GM21423 (cell line): ENCODE data around the gene NDUFA11.
A peak's percentile ranks its signal among the peaks of the same experiment; 100 is the strongest.

ENCODE experiments used
- ATAC-seq: cut with Tn5 transposase; IDR thresholded peaks from one replicate; pipeline ENCODE4 v1.9.1; 2021; ENCODE audit warnings: mild to moderate bottlenecking, moderate library complexity; ENCODE audit not compliant: unreplicated experiment

The NDUFA11 gene

DNA sequence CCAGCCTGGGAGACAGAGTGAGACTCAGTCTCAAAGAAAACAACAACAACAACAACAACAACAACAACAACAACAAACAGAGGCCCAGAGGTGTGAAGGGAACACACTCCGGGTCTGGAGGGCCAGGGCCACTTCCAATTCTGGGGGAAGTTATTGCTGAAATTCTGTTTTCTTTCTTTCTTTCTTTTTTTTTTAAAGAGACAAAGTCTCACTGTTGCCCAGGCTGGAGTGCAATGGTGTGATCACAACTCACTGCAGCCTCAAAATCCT is 7.0 kb upstream of the NDUFA11 start:
- ATAC-seq: no peak

DNA sequence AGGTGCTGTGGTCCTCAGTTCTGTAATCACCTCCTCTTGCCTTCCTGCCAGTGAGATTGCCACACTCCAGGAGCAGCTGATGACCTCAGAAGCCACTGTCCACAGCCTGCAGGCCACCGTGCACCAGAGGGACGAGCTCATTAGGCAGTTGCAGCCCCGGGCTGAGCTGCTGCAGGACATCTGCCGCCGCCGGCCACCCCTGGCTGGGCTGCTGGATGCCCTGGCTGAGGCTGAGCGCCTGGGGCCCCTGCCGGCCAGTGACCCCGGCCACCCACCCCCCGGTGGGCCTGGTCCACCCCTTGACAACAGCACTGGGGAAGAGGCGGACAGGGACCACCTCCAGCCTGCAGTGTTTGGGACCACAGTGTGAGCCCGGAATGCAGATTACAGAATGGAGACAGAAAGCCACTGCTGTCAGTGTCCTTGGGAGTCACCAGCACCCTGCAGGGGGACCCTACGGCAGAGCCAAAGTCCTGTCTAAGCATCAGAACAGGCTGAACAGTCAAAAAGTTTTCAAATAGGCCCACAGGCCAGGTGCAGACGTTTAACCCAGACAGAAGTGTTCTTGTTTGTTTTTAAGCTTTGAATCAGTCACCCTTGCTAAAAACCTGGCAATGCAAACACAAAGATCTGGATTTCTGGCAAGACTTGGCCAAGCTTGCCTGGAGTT is 5.3 kb upstream of the NDUFA11 start:
- no peak for ATAC-seq

DNA sequence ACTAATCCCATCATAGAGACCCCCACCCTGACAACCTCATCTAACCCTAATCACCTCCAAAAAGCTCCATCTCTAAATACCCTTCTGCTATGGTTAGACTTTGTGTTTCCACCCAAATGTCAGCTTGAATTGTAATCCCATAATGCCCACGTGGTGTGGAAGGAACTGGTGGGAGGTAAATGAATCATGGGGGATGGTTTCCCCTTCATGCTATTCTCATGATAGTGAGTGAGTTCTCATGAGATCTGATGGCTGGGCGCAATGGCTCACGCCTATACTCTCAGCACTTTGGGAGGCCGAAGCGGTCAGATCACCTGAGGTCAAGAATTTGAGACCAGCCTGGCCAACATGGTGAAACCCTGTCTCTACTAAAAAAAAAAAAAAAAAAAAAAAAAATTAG is 3.7 kb upstream of the NDUFA11 start:
- ATAC-seq: no peak

DNA sequence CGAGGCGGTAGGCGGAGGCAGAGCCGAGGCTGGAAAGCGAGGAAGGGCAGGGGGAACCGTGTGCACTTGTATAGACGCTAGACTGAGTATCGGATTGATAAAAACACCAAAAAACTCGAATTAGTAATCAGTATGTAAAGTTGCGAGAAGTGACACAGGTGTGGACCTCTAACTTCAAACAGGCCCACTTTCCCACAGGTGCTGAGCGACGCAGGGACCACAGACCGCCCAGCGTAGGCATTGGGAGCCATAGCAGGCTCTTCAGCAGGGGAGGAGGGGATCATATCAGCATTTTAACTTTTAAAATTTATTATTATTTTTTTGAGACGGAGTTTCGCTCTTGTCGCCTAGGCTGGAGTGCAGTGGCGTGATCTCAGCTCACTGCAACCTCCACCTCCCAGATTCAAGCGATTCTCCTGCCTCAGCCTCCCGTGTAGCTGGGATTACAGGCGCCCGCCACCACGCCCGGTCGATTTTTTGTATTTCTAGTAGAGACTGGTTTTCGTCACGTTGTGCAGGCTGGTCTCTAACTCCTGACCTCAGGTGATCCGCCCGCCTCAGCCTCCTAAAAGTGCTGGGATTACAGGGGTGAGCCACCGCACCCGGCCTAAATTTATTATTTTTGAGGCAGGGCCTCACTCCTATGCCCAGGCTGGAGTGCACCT is 1.7 kb upstream of the NDUFA11 start:
- ATAC-seq: no peak

DNA sequence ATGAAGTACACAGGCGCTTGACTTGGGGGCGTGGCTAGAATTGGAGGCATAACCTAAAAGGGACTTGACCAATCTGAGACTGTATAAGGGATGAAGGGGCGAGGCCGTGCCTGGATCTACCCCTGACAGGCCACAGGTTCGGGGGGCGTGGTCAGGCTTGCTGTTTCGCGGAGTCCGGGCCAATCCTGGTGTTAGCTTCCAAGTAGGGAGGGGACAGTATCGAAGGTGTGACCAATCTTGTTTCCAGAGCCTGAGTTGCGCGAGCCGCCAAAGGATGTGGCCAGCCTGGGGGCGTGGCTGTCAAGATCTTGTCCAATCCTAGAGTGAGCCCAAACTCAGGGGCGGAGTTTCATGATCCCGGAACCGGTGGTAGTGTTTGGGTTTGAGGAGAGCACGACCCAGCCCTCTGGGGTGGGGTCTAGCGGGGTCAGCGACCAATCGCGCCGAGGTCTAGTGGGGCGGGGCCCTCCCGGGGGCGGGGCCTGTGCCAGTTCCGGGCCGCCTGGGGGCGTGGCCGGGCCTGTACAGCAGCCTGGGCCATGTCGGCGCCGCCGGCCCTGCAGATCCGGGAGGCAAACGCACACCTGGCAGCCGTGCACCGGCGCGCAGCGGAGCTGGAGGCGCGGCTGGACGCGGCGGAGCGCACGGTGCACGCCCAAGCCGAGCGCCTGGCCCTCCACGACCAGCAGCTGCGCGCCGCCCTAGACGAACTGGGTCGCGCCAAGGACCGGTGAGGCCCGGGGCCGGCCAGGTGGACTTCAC is 943 bp upstream of the NDUFA11 start, which contains the start of gene VMAC:
VMAC (plus strand) TSS at position 521 of the 762 bp plus-strand sequence; CDS start at position 540, 19 bp downstream.
- peak; percentile 81 for ATAC-seq

DNA sequence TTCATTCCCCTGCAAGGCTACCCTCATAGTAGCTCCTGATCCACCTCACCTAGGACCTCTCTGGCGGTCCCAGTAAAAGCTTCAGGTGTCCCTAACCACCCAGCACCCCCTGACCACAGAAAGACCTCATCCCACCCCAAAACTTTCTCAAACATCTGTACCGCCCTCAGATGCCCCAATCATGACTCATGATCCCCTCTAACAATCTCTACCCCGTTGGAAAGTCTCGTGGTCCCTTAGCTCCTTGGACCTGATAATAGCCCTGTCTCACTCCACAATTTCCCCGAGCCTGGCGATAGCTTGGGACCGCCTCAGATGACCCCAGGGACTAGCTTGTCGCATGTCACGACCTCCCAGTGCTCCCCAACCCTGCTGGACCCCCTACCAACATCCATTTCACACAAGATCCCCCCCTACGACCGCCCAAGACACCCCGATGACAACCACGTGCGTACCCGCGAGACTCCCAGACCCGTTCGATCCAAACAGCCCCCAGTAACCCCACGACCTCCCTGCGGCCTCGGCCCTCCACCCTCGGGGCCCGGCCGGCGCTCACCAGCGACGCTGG is 450 bp downstream of the NDUFA11 start:
- no peak for ATAC-seq

DNA sequence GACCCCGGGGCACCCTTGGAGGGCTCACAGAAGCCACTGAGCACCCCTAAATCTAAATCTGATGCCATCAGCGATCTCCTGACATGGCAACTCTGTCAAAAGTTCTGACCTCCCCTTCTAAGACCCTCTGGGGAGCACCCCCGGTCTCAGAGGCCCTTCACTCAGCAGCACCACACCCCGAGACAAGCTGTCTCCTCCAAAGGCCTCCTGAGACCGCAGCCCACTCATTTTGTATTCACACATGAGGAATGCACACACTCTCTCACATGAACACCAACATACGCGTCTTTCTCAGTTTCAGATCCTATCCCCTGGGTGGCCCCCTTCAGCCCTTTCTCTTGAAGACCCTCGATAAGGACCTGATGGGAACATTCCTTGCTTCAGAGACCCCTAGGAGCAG is 2.6 kb downstream of the NDUFA11 start:
- ATAC-seq: no peak

DNA sequence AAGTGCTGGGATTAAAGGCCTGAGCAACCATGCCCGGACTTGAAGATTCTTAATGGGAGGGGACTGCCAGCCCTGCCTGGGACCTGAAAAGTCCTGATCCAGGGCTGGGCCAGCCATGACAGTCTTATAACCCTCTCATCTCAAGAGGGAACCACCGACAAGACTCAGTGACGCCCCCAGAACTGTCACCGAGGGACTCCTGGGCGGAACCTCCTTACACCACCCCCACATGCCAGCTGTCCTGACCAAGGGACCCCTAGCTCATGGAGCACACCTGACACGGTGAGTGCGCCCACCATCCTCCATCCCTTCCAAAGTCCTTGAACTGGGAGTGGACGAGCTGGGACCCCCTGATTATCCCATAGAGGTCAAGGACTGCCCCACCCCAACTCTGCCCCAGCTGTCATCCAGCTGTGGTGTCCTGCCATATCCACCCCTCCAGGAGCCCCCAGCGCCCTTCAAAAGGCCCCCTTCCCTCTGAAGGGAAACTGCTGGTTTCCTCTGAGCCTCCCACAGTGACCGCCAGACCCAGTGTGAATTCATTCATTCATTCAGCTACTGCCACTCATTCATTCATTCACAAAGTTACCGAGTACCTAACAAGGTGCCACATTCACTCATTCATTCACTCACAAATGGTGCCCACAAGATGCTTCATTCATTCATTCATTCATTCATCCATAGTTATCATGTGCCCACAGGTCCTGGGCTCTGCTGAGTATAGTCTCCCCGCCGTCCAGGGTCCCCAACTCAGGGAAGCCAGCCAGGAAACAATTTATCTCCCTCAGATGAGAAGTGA is 3.7 kb downstream of the NDUFA11 start:
- ATAC-seq: no peak

DNA sequence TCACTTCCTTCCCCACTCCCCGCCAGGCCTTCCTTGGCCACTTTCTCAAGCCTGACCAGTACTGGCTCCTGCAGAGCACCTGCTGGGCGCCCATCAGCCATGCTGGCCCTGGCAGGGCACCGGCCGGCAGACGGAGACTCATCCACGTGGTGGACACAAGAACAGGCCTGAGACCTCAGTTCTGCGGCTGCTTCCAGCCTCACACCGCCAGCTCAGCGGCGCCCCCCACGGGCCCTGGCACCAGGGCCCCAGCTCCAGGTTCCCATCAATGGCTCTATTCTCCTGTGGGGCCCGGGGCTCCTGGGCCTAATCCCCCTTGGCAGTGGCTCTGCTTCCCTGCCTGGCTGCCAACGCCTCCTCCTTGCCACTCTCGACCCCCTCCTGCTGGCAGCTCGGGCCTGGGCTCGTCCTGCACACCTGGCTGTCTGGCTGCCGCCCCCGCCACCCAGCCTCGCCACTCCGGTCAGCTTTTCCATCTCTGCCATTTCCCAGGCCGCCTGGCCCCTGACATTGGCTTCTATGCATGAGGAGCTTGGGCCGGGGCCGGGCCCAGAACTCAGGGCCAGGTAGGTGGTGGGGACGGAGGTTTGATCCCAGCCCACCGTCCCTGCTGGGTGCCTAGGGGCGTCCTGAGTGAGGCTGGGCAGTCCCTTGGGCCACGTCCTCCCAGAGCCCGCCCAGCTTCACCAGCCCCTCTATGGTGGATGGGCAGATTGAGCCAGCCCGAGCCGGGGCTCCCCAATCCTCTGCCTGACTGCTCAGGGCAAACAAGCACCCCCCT is 6.2 kb downstream of the NDUFA11 start:
- ATAC-seq: no peak

DNA sequence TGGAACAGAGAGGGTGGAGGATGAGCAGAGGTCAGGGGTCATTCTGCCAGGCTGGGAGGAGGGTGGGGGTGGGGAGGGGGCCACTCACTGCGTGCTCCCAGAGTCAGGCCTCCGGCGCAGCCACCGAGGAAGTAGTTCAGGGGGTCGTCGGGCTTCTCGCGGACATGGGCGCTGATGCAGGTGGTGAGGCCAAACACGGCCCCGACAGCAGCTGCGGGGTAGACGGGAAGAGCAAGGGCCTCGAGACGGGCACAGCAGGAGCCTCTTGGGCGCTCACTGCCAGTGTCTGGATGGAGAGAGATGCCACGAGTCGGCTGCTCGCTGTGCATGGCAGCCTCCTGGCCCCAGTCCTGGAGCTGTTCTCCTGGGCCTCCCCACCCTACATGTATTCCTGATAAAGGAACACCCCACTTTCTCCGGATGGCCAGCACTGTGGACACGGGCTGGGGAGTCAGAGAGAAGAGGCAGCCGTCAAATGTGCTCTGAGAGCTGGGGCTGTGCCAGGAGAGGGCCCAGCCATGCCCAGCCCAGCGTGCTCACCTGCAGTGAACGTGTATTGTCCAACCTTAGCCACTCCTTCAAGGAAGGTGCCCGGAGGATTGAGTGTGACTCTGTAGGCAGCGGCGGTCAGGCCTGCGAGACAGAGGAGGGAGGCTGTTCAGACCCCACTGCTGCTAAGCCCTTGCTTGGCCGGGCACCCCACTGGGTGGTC is 7.1 kb downstream of the NDUFA11 start:
- ATAC-seq: no peak

DNA sequence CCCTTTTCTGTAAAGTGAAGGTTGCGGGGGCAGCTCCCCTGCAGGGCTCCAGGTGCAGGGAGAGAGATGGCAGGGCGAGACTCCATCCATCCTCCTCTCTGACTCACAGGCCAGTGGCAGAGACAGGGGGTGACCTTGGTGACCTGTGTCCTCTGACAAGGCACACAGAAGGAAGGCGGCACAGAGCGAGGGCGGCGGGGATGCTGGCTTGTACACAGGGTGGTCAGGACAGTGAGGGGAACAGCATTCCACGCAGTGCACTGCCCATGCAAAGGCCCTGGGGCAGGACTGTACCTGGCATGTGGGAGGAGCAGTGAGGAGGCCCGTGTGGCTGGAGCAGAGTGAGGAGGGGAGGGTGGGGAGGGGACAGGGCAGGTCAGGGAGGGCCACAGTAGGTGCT is 7.7 kb downstream of the NDUFA11 start:
- no peak for ATAC-seq

DNA sequence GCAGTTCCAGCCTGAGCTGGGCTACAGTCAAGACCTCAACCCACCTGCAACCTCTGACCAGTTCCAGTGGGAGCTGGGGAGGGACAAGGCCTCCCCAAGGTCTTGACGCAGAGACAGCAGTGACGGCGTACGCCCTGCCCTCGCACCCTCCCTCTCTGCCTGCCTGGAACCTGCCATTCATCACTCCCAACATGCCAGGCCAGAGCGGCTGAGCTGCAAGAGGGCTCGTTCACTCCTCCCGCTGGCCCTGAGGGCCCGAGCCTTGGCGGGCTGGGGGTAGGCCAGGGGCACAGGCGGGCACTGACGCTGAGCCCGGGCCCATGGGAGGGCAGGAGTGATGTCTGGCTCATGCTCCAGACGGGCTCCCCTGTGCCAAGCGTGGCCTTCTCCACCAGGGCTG is 8.2 kb downstream of the NDUFA11 start:
- ATAC-seq: no peak

DNA sequence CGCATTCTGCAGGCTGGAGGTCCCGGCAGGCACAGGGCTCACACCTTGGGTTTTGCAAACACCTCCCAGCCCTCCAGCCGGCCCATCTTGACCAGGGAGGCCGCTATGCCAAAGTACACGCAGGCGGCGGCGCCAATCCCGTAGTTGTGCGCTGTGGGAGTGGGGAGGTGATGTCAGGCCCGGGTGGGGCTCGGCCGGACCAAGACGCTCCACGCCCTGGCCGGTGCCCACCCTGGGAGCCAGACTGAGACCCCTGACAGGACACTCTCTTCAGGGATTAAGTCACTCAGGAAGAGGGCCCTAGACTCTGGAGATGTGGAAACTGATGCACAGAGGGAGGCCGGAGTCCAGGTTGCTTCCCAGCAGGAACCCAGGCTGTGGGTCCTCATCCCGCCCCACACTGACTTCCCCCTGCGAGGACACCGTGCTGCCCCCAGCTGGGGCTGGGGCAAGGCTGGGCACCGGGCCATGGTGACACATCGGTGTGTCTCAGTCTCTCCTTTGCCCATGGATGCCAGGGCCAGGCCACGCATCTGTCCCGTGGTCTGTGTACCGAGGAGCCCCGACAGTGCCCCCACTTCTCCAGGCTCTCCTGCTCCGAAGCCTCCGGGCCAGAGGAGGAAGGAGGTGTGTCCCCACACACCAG is 8.8 kb downstream of the NDUFA11 start:
- no peak for ATAC-seq

DNA sequence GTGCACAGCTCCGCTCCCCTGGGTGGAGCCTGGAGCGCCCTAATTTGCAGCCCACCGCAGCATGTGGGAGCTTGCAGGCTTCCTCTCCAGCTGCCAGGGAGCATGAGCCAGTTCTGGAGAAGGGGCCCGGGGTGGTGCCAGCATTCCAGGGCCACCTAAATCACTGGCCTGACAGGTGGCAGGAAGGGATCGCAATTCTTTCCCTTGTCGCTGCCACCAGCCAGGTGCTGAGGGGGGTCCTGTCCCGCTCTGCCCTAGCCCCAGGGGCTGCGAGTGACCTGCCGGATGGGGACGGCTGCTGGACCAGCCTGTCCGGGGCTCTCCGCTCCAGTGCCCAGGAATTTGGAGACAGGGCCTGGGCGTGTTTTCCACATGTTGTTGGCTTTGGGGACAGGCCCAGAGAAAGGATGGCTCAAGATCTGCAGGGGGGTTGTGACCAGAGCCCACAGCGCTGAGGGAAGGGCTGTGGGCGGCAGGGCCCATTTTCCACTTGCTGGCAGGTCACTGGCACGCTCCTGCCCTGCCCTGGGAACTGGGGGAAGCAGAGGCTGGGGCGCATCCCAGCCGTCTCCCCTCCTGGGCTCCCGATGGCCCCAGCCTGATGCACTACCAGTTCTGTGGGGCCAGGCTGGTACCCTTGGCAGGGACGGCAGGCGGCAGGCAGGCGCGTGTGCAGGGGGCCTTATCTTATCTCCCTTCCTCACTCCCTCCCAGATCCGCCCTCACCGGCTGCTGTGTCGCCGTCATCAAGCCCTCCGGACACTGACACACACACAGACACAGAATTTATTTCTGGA is 9.5 kb downstream of the NDUFA11 start:
- ATAC-seq: no peak

DNA sequence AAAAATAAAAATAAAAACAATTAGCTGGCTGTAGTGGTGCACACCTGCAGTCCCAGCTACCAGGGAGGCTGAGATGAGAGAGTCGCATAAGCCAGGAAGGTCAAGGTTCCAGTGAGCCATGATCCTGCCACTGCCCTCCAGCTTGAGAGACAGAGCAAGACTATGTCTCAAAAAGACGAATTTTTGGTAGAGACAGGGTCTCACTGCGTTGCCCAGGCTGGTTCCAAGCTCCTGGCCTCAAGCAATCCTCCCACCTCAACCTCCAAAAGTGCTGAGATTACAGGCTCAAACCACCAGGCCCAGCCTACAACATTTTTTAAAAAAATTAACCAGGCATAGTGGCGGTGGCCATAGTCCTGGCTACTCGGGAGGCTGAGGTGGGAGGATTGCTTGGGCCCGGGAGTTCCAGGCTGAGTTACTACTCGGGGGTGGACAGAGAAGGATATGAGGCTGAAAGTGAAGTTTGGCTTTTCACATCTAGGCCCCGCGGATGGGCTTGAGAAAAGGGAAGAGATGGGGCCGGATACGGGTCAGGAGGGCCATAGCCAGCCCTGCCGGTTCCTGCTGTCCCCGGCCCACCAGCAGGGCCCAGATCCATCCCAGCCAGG is 10.2 kb downstream of the NDUFA11 start:
- no peak for ATAC-seq

DNA sequence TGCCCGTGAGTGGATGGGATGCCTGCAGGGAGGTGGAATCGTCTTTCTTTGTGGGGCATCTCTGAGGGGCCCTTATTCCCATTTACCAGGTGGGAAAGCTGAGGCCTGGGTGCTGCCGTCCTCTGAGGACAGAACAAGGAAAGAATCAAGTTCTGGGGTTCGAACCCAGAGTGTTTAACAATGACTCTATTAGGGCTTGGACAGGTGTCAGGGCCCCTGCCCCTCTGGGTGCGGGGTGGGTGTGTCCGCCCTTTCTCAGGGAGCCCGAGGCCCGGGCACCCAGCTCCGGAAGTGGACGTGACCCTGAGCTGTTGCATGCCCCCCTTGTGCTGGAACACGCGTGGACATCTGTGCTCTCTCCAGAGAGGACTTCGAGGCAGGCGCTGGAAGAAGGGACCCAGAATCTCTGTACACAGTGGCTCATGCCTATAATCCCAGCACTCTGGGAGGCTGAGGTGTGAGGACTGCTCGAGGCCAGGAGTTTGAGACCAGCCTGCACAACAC is 10.8 kb downstream of the NDUFA11 start:
- ATAC-seq: no peak

DNA sequence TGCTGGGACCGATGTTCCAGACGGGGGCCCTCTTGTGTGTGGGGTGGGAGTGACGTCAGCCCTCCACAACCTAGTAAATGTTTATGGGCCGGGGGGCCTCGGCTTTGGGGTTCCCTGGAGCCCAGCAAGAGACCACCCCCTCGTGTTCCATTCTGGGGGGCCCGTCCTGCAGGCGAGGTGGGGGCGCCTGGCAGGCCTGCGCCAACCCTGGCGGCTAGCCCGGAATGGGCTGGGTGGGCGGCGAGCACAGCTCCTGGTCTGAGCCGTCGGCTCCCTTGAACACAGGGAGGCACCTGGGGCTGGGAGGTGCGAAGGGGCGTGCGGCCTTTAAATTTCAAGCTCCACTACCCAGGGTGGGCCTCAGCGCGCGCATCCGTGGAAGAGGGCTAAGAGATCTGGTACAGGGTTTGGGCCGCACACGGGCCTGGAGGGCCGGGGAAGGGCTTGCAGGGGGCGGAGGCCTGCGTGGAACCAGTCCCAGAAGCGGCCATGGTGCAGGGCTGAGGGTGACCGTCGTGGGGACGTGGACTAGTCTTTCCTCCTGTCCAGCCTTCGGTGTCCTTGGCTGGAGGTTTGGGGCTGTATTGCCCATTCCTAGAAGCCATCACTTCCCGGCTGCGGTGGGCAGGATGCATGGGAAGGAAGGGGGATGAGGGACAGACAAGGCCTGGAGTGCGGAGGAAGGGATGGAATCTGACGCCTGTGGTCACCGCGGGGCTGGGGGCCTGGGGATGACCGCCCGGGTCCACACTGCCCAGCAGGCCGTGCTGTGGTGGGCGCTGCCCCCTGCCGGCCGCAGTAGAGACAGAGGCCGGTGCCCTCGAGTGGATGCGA is 11.4 kb downstream of the NDUFA11 start:
- no peak for ATAC-seq
